Measurements from ENCODE around the gene SMIM28.

SMIM28 gene

GRCh38 chr6:138406443-138406842 is 28.7 kb downstream of the SMIM28 start:
- no peak overlapping the region for H3K4me2 ChIP-seq (ENCODE audit: low read depth, low read length, poor library complexity, severe bottlenecking)

GRCh38 chr6:138410048-138410735 is 32.5 kb downstream of the SMIM28 start:
- Histone ChIP-seq H3K4me2 (ENCODE audit: low read depth, low read length, poor library complexity, severe bottlenecking) (no peak overlapping the region), H3K4me3 (ENCODE audit: insufficient read depth, low read length, poor library complexity, severe bottlenecking) (no peak overlapping the region), H3K9ac (ENCODE audit: low read length) (no peak overlapping the region), H4K20me1 (ENCODE audit: low read depth, low read length) (no peaks in the 10 kb centered on the region), H3K79me2 (ENCODE audit: insufficient read depth, low read length) (no peaks in the 10 kb centered on the region), H3K9me3 (ENCODE audit: insufficient read depth, low read length) (no peaks in the 10 kb centered on the region), H3K27ac (ENCODE audit: low read depth, low read length) (no peak overlapping the region), H2AFZ (ENCODE audit: low read depth, low read length, severe bottlenecking) (no peak overlapping the region), H3F3A (ENCODE audit: insufficient read depth) (peaks cover 7% of the 10 kb centered on the region; the same call in 1 of the 2 replicates), H3K36me3 (ENCODE audit: low read length) (no peaks in the 10 kb centered on the region; the same call in 1 of the 2 replicates), H3K27me3 (ENCODE audit: low read length) (no peaks in the 10 kb centered on the region), H3K9me2 (replicated peaks; ENCODE audit: insufficient read depth, low read length) (no peaks in the 10 kb centered on the region)
- no peak for TF ChIP-seq EZH2phosphoT487 (conservative IDR thresholded peaks at IDR 0.05; ENCODE audit: low read length)
- no peak for TF ChIP-seq CTCF (IDR thresholded peaks at IDR 0.05; ENCODE audit: insufficient read depth, low read length, poor library complexity, severe bottlenecking)

More at GRCh38 chr6:138406443-138406842, 28.7 kb downstream of the SMIM28 start:
- Histone ChIP-seq H2AFZ (ENCODE audit: low read depth, low read length, severe bottlenecking) (no peak overlapping the region), H3K4me3 (ENCODE audit: insufficient read depth, low read length, poor library complexity, severe bottlenecking) (no peak overlapping the region), H3K9me2 (replicated peaks; ENCODE audit: insufficient read depth, low read length) (no peaks in the 10 kb centered on the region), H3K36me3 (ENCODE audit: low read length) (no peaks in the 10 kb centered on the region; the same call in 1 of the 2 replicates), H3K9ac (ENCODE audit: low read length) (no peak overlapping the region), H3K27me3 (ENCODE audit: low read length) (no peaks in the 10 kb centered on the region), H3F3A (ENCODE audit: insufficient read depth) (peaks cover 9% of the 10 kb centered on the region; the same call in 1 of the 2 replicates), H3K27ac (ENCODE audit: low read depth, low read length) (no peak overlapping the region), H3K79me2 (ENCODE audit: insufficient read depth, low read length) (no peaks in the 10 kb centered on the region), H3K9me3 (ENCODE audit: insufficient read depth, low read length) (no peaks in the 10 kb centered on the region), H4K20me1 (ENCODE audit: low read depth, low read length) (no peaks in the 10 kb centered on the region)
- TF ChIP-seq EZH2phosphoT487 (conservative IDR thresholded peaks at IDR 0.05; ENCODE audit: low read length), result no peak
- TF ChIP-seq CTCF (IDR thresholded peaks at IDR 0.05; ENCODE audit: insufficient read depth, low read length, poor library complexity, severe bottlenecking), result no peak

GRCh38 chr6:138410972-138411880 is 33.5 kb downstream of the SMIM28 start:
- no peak overlapping the region for H3K4me3 ChIP-seq (ENCODE audit: insufficient read depth, low read length, poor library complexity, severe bottlenecking)
- no peak overlapping the region for H3K27ac ChIP-seq (ENCODE audit: low read depth, low read length)
- H3K9ac ChIP-seq (ENCODE audit: low read length), result no peak overlapping the region
- H3K4me2 ChIP-seq (ENCODE audit: low read depth, low read length, poor library complexity, severe bottlenecking), result no peak overlapping the region
- H3F3A ChIP-seq (ENCODE audit: insufficient read depth), result no peaks in the 10 kb centered on the region
- H3K79me2 ChIP-seq (ENCODE audit: insufficient read depth, low read length), result no peaks in the 10 kb centered on the region
- no peaks in the 10 kb centered on the region for H3K36me3 ChIP-seq (ENCODE audit: low read length)
- no peaks in the 10 kb centered on the region for H4K20me1 ChIP-seq (ENCODE audit: low read depth, low read length)
- no peak overlapping the region for H2AFZ ChIP-seq (ENCODE audit: low read depth, low read length, severe bottlenecking)
- no peaks in the 10 kb centered on the region for H3K9me3 ChIP-seq (ENCODE audit: insufficient read depth, low read length)
- H3K27me3 ChIP-seq (ENCODE audit: low read length), result no peaks in the 10 kb centered on the region
- TF ChIP-seq EZH2phosphoT487 (conservative IDR thresholded peaks at IDR 0.05; ENCODE audit: low read length) (no peak), CTCF (IDR thresholded peaks at IDR 0.05; ENCODE audit: insufficient read depth, low read length, poor library complexity, severe bottlenecking) (no peak)
- H3K9me2 ChIP-seq (replicated peaks; ENCODE audit: insufficient read depth, low read length), result no peaks in the 10 kb centered on the region

Data from SU-DHL-6 (cell line).